NT2/D1 (cell line): Measurements from ENCODE around the gene CSKMT.
A peak's percentile ranks its signal among the peaks of the same experiment; 100 is the strongest.

Source experiments
- DNase-seq: peaks from one replicate; pipeline ENCODE4 v3.0.0-alpha.2; 2011; ENCODE audit warnings: low read depth, low spot score
- H3K27me3 ChIP-seq: 2 replicates; pipeline ENCODE4 v1.6.0; 2011; ENCODE audit warnings: mild to moderate bottlenecking; ENCODE audit not compliant: insufficient read length, insufficient read depth
- H3K36me3 ChIP-seq: 2 replicates; pipeline ENCODE4 v1.6.1; 2011; ENCODE audit warnings: mild to moderate bottlenecking, low read length, mixed read lengths; ENCODE audit not compliant: insufficient read depth, insufficient read length
- H3K4me1 ChIP-seq: 2 replicates; pipeline ENCODE4 v1.5.1; 2011; ENCODE audit not compliant: insufficient read depth, insufficient read length
- H3K4me3 ChIP-seq: 2 replicates; pipeline ENCODE4 v1.5.1; 2011; ENCODE audit warnings: low read depth; ENCODE audit not compliant: insufficient read length
- H3K9ac ChIP-seq: 2 replicates; pipeline ENCODE4 v1.6.0; 2011; ENCODE audit warnings: low read depth; ENCODE audit not compliant: insufficient read length
- H3K9me3 ChIP-seq: 2 replicates; pipeline ENCODE4 v1.5.1; 2011; ENCODE audit warnings: mild to moderate bottlenecking, low read length; ENCODE audit not compliant: insufficient read depth
- SUZ12 ChIP-seq: IDR thresholded peaks from 2 replicates; pipeline ENCODE4 v1.6.1; 2011; ENCODE audit not compliant: insufficient read length, insufficient read depth; ENCODE audit errors: extremely low read depth
- YY1 ChIP-seq: IDR thresholded peaks from 2 replicates; pipeline ENCODE4 v1.6.1; 2011; ENCODE audit not compliant: insufficient read length, insufficient read depth
- ZNF274 ChIP-seq: IDR thresholded peaks from 2 replicates; pipeline ENCODE4 v1.6.1; 2011; ENCODE audit warnings: mild to moderate bottlenecking, low read depth, low read length

The CSKMT gene

GRCh38 chr11:62632492-62632891 lies 32.6 kb upstream of the CSKMT start:
- no peak overlapping the region for H3K4me3 ChIP-seq
- TF ChIP-seq YY1 = no peak
- H3K36me3 ChIP-seq = peaks cover 94% of the 10 kb centered on the region
- H3K9ac ChIP-seq = no peak overlapping the region
- H3K27me3 ChIP-seq = no peaks in the 10 kb centered on the region
- no peak for DNase-seq
- no peaks in the 10 kb centered on the region for H3K9me3 ChIP-seq
- H3K4me1 ChIP-seq = peaks cover 3% of the 10 kb centered on the region

DNA sequence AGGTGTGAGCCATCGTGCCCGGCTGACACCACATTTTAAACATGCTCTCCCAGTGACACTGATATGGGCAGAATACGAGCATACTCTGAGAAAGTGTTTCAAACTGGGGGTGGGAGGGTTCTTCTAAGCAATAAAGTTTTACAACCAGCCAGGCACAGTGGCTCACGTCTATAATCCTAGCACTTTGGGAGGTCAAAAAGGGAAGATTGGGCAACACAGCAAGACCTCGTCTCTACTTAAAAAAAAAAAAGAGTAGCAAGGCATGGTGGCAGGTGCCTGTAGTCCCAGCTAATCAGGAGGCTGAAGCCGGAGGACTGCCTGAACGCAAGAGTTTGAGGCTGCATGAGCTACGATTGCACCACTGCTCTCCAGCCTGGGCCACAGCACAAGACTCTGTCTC lies 20.9 kb upstream of the CSKMT start:
- Histone ChIP-seq H3K4me1 (peaks cover 6% of the 10 kb centered on the region), H3K36me3 (peaks cover 58% of the 10 kb centered on the region), H3K4me3 (no peak overlapping the region), H3K9ac (no peak overlapping the region), H3K9me3 (no peaks in the 10 kb centered on the region), H3K27me3 (no peaks in the 10 kb centered on the region)
- TF ChIP-seq ZNF274 (no peak), SUZ12 (no peak), YY1 (no peak)
- no peak for DNase-seq

DNA sequence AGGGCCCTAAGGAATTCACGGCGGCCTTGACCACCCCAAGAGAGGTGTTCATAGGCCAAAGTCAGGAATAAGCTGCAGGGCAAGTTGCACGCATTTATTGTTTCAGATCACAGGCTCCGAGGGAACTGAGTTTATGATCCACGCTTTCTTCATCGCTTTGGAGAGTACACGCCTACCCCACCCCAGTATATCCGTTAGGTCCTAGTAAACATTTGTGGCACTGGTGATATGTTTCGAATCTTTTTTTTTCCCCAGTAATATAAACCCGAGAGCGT lies 19.5 kb upstream of the CSKMT start:
- Histone ChIP-seq H3K9me3 (no peaks in the 10 kb centered on the region), H3K4me1 (peaks cover 6% of the 10 kb centered on the region), H3K4me3 (peak overlapping the region; percentile 93), H3K9ac (peak overlapping the region; percentile 98), H3K36me3 (peaks cover 60% of the 10 kb centered on the region), H3K27me3 (no peaks in the 10 kb centered on the region)
- TF ChIP-seq YY1 (no peak), ZNF274 (no peak), SUZ12 (no peak)
- no peak for DNase-seq

DNA sequence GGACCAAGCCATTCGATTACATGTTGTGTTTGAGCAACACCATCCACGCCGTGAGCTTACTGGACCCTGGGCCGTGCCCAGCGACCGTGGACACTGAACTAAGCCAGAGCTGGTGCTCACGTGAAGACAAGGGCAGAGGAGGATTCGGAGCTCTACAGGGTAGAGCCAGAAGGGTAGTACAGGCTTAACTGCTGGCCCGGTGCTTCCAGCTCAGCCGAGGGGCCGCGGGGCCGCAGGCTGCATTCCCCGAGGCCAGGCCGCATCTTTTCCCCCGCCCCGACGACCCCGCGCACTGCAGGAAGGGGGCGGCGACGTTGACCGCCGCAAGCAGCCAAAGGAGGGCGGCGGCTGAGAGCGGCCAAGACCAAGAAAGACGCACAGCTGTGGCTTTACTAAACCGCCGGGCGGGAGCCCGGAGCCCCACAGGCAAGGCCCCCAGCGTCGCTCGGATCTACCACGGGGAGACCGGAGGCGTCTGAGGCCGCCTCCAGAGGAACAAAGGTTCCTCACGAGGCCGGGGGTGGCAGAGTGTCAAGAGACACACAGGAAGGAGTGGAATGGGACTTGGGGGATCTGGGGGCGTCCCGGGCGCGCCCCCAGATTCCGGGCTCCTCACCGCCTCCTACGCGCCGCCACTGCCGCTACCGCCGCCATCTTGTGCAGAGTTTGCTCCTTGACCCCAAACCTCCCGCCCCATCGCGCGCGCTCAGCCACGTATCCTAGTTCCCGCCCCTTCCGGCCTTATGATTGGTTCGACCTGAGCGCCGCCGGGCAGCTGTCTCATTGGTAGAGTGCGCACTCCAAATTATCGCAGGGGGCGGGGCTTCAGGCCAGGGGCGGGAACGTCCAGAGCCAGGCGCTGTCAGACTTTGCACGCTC lies 18.9 kb upstream of the CSKMT start, which contains the start of gene GANAB:
GANAB (minus strand) TSS at position 668 of the 879 bp plus-strand sequence; CDS start at position 654, 14 bp downstream.
- Histone ChIP-seq H3K4me3 (peak within 1 kb of the TSS; percentile 93), H3K27me3 (no peaks in the 10 kb centered on the region), H3K4me1 (peaks cover 6% of the 10 kb centered on the region), H3K36me3 (peaks cover 62% of the 10 kb centered on the region), H3K9ac (peak within 1 kb of the TSS; percentile 98), H3K9me3 (no peaks in the 10 kb centered on the region)
- TF ChIP-seq SUZ12 (no peak), YY1 (peak; percentile 87)
- peak; percentile 97 for DNase-seq

- Histone ChIP-seq H3K4me1 (peaks cover 6% of the 10 kb centered on the region), H3K9ac (peak overlapping the region; percentile 65), H3K9me3 (no peaks in the 10 kb centered on the region), H3K4me3 (no peak overlapping the region), H3K27me3 (no peaks in the 10 kb centered on the region), H3K36me3 (peaks cover 66% of the 10 kb centered on the region)
- DNase-seq = no peak
- TF ChIP-seq YY1 (no peak), ZNF274 (no peak), SUZ12 (no peak)
These were observed 18.1 kb upstream of the CSKMT start for GRCh38 chr11:62646825-62647608.

DNA sequence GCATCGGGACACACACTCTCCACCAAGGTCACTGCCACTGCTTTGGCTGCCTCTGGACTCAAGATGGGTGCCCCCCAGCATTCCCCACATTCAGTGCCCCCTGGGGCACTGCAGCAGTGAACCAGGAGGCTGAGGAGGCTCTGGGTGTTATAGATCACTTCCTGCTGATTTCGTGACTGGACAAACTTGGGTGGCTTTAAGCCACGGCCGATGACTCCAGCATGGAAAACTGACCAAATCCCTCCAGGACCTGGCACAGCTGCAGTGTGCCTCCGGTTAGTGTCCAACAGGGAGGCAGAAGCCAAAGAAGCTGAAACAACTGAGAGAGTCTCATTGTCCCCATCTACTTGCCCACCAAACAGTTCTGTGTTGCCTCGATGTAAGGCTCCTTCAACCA lies 17.5 kb upstream of the CSKMT start:
- DNase-seq = no peak
- Histone ChIP-seq H3K4me1 (peaks cover 6% of the 10 kb centered on the region), H3K4me3 (no peak overlapping the region), H3K27me3 (no peaks in the 10 kb centered on the region), H3K9me3 (no peaks in the 10 kb centered on the region), H3K9ac (peak overlapping the region; percentile 50), H3K36me3 (peaks cover 63% of the 10 kb centered on the region)
- TF ChIP-seq YY1 (no peak), ZNF274 (no peak), SUZ12 (no peak)

GRCh38 chr11:62648185-62648966 lies 16.7 kb upstream of the CSKMT start:
- Histone ChIP-seq H3K36me3 (peaks cover 56% of the 10 kb centered on the region), H3K4me3 (no peak overlapping the region), H3K9ac (no peak overlapping the region), H3K9me3 (no peaks in the 10 kb centered on the region), H3K27me3 (no peaks in the 10 kb centered on the region), H3K4me1 (peaks cover 6% of the 10 kb centered on the region)
- no peak for DNase-seq
- TF ChIP-seq SUZ12 (no peak), YY1 (no peak)
